Nephron progenitor cell (in vitro differentiated cells): Measurements from ENCODE around the gene SYNE2.

Experiments used
- DNase-seq: peaks from one replicate; pipeline ENCODE4 v3.0.0; 2021
- H3K27ac Mint-ChIP-seq: 2 replicates; pipeline ENCODE4 v1.8.0; 2021; ENCODE audit warnings: mild to moderate bottlenecking, moderate library complexity, mixed read lengths
- H3K27me3 Mint-ChIP-seq: 2 replicates; pipeline ENCODE4 v1.8.0; 2021; ENCODE audit warnings: mild to moderate bottlenecking, low read depth, mixed read lengths; ENCODE audit not compliant: poor library complexity
- H3K36me3 Mint-ChIP-seq: 2 replicates; pipeline ENCODE4 v1.8.0; 2021; ENCODE audit warnings: low read depth, mixed read lengths
- H3K4me1 Mint-ChIP-seq: 2 replicates; pipeline ENCODE4 v1.8.0; 2021; ENCODE audit warnings: mixed read lengths
- H3K4me3 Mint-ChIP-seq: 2 replicates; pipeline ENCODE4 v1.8.0; 2021; ENCODE audit warnings: mild to moderate bottlenecking, moderate library complexity, mixed read lengths
- H3K9me3 Mint-ChIP-seq: 2 replicates; pipeline ENCODE4 v1.8.0; 2021; ENCODE audit warnings: mild to moderate bottlenecking, moderate library complexity, mixed read lengths
- CTCF ChIP-seq: fragments of 200-600 bp; sonication (generic); IDR thresholded peaks from 2 replicates; pipeline ENCODE4 v1.5.0; 2021; ENCODE audit warnings: antibody characterized with exemption

The SYNE2 gene

GRCh38 chr14:64186231-64187129 lies 333.7 kb downstream of the SYNE2 start:
- H3K4me1 Mint-ChIP-seq, result peaks cover 33% of the 10 kb centered on the region
- TF ChIP-seq CTCF, result no peak
- no peaks in the 10 kb centered on the region for H3K27me3 Mint-ChIP-seq
- H3K4me3 Mint-ChIP-seq, result peak overlapping the region; percentile 89
- DNase-seq, result peak; percentile 29
- H3K27ac Mint-ChIP-seq, result peak overlapping the region; percentile 73
- peaks cover 70% of the 10 kb centered on the region for H3K36me3 Mint-ChIP-seq
- peaks cover 31% of the 10 kb centered on the region for H3K9me3 Mint-ChIP-seq

GRCh38 chr14:64187331-64187730 lies 334.5 kb downstream of the SYNE2 start:
- DNase-seq, result no peak
- H3K4me3 Mint-ChIP-seq, result peak overlapping the region; percentile 89
- peaks cover 70% of the 10 kb centered on the region for H3K36me3 Mint-ChIP-seq
- H3K27me3 Mint-ChIP-seq, result no peaks in the 10 kb centered on the region
- peaks cover 33% of the 10 kb centered on the region for H3K4me1 Mint-ChIP-seq
- H3K27ac Mint-ChIP-seq, result peak overlapping the region; percentile 72
- peaks cover 27% of the 10 kb centered on the region for H3K9me3 Mint-ChIP-seq
- TF ChIP-seq CTCF, result no peak

- no peak overlapping the region for H3K27ac Mint-ChIP-seq
Observed at GRCh38 chr14:64190974-64191502, 338.2 kb downstream of the SYNE2 start.

GRCh38 chr14:64191756-64192155 lies 339.0 kb downstream of the SYNE2 start:
- Mint-ChIP-seq H3K36me3 (peaks cover 71% of the 10 kb centered on the region), H3K4me3 (no peak overlapping the region), H3K27ac (no peak overlapping the region), H3K4me1 (peaks cover 42% of the 10 kb centered on the region), H3K27me3 (no peaks in the 10 kb centered on the region), H3K9me3 (no peaks in the 10 kb centered on the region)
- no peak for DNase-seq
- TF ChIP-seq CTCF, result no peak

More at GRCh38 chr14:64190974-64191502, 338.2 kb downstream of the SYNE2 start:
- Mint-ChIP-seq H3K4me3 (no peak overlapping the region), H3K9me3 (peaks cover 2% of the 10 kb centered on the region), H3K4me1 (peaks cover 42% of the 10 kb centered on the region), H3K36me3 (peaks cover 75% of the 10 kb centered on the region), H3K27me3 (no peaks in the 10 kb centered on the region)
- no peak for DNase-seq
- no peak for TF ChIP-seq CTCF

- H3K27me3 Mint-ChIP-seq, result no peaks in the 10 kb centered on the region
- H3K27ac Mint-ChIP-seq, result no peak overlapping the region
Observed at GRCh38 chr14:64193821-64194220, 341.0 kb downstream of the SYNE2 start.

More at GRCh38 chr14:64193821-64194220, 341.0 kb downstream of the SYNE2 start:
- DNase-seq, result no peak
- Mint-ChIP-seq H3K4me3 (no peak overlapping the region), H3K9me3 (no peaks in the 10 kb centered on the region), H3K4me1 (peaks cover 39% of the 10 kb centered on the region), H3K36me3 (peaks cover 63% of the 10 kb centered on the region)
- no peak for TF ChIP-seq CTCF
